HL-60 (cell line): ENCODE data around the gene STAC2.

Source experiments
- DNase-seq, 2 experiments: peaks; one replicate each; pipeline ENCODE4 v3.0.0-alpha.2; 2010 to 2020; ENCODE audit warnings: low read depth in 1 of 2, low spot score in 1 of 2
- H3K27ac ChIP-seq: fragments of 250-450 bp; sonication (Bioruptor Pico); replicated peaks from 2 replicates; pipeline ENCODE4 v1.5.1; 2020; ENCODE audit warnings: mild to moderate bottlenecking, moderate library complexity
- H3K27me3 ChIP-seq: fragments of 250-450 bp; sonication (Bioruptor Pico); 2 replicates; pipeline ENCODE4 v1.5.1; 2021; ENCODE audit warnings: mild to moderate bottlenecking, moderate library complexity; ENCODE audit not compliant: insufficient read depth, poor library complexity, severe bottlenecking
- H3K4me3 ChIP-seq: replicated peaks from 2 replicates; pipeline ENCODE4 v1.5.1; 2011; ENCODE audit warnings: mild to moderate bottlenecking, control low read depth, low read length; ENCODE audit not compliant: insufficient read depth
- CTCF ChIP-seq: IDR thresholded peaks from one replicate; pipeline ENCODE4 v1.5.1; 2011; ENCODE audit warnings: low read length, control low read depth, inconsistent platforms; ENCODE audit not compliant: insufficient read depth
- GABPA ChIP-seq: IDR thresholded peaks from 2 replicates; pipeline ENCODE4 v1.6.1; 2012; ENCODE audit warnings: low read depth
- POLR2AphosphoS5 ChIP-seq: IDR thresholded peaks from 2 replicates; pipeline ENCODE4 v1.6.1; 2012; ENCODE audit warnings: low read depth
- REST ChIP-seq: IDR thresholded peaks from 2 replicates; pipeline ENCODE4 v1.6.1; 2012; ENCODE audit warnings: low read depth; ENCODE audit not compliant: insufficient replicate concordance
- SPI1 ChIP-seq: IDR thresholded peaks from 2 replicates; pipeline ENCODE4 v1.6.1; 2012; ENCODE audit warnings: low read depth, mild to moderate bottlenecking, borderline replicate concordance
- long read RNA-seq: library from polyadenylated mRNA; unstranded; transcript quantifications from one replicate; pipeline ENCODE4 v2.0.0, GENCODE V29; 2020

Gene STAC2
- long read RNA-seq: 0 reads

- no peak for DNase-seq
- TF ChIP-seq REST (no peak), POLR2AphosphoS5 (no peak)
- H3K4me3 ChIP-seq: no peak within 1 kb of the TSS; the same call in 1 of the 2 replicates
- peaks cover 38% of the 10 kb centered on the region for H3K27me3 ChIP-seq
- no peak within 1 kb of the TSS for H3K27ac ChIP-seq
Measured at GRCh38 chr17:39225308-39225958, at the start of gene STAC2. Gene STAC2 (minus strand): TSS chr17:39225945. CDS start chr17:39225502, 443 bp downstream.

- peak in 1 of 2 experiments; percentile 39 for DNase-seq
- no peak overlapping the region for H3K27ac ChIP-seq
- no peak overlapping the region for H3K4me3 ChIP-seq
- H3K27me3 ChIP-seq: no peaks in the 10 kb centered on the region
- TF ChIP-seq REST (no peak), SPI1 (no peak), CTCF (no peak), POLR2AphosphoS5 (no peak), GABPA (no peak)
Measured at GRCh38 chr17:39271546-39271945, 45.8 kb upstream of the STAC2 start.

GRCh38 chr17:39270923-39271322 is 45.2 kb upstream of the STAC2 start:
- H3K4me3 ChIP-seq: no peak overlapping the region
- H3K27ac ChIP-seq: no peak overlapping the region
- H3K27me3 ChIP-seq: no peaks in the 10 kb centered on the region
- TF ChIP-seq GABPA (no peak), REST (no peak), POLR2AphosphoS5 (no peak), CTCF (peak; percentile 16), SPI1 (no peak)
- DNase-seq: peak in 1 of 2 experiments; percentile 60
